ENCODE results near the gene CCDC7.

DNA sequence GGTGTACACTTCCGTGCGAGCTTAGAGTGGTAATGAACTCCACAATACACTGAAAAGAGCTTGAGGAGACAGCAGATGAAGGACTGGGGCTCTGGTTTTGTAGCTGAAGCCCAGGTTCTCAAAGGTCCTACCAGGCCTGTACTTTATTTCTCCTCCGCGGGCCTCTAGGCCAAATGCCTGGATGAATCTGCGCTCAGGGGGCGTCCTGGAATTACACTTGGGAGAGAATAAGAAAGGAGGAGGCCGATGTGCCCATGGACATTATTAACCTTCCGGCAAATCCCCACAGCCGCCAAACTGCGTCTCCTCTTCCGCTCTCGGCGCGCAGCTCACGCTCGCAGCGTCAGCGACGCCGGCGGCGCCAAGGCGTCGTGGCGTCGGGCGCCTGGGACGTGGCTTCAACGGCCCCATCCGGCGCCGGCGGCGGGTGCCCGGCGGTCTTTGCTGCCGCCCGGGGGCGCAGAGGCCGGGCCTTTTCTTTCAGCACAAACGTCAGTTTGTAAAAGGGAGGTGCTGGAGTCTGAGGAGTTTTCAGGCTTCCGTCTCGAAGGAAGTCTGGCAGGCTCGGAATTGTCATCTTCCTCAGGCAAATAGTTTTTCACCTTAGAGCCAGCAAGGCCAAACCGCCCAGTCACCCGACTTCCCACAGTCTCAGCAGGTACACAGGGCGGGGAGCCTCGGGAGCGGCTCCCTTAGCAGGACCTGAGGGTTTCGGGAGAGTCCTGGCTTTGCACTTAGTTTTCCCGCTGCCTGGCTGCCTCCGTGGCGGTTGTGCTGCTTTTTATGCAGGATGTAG is at the start of gene CCDC7:
- TF ChIP-seq, protein P1, sequence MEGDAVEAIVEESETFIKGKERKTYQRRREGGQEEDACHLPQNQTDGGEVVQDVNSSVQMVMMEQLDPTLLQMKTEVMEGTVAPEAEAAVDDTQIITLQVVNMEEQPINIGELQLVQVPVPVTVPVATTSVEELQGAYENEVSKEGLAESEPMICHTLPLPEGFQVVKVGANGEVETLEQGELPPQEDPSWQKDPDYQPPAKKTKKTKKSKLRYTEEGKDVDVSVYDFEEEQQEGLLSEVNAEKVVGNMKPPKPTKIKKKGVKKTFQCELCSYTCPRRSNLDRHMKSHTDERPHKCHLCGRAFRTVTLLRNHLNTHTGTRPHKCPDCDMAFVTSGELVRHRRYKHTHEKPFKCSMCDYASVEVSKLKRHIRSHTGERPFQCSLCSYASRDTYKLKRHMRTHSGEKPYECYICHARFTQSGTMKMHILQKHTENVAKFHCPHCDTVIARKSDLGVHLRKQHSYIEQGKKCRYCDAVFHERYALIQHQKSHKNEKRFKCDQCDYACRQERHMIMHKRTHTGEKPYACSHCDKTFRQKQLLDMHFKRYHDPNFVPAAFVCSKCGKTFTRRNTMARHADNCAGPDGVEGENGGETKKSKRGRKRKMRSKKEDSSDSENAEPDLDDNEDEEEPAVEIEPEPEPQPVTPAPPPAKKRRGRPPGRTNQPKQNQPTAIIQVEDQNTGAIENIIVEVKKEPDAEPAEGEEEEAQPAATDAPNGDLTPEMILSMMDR (IDR thresholded peaks at IDR 0.05; ENCODE audit: low read length): peak; percentile 57
- TF ChIP-seq EZH2phosphoT487 (IDR thresholded peaks at IDR 0.05; ENCODE audit: low read length) (no peak), EZH2 (optimal IDR thresholded peaks at IDR 0.05; ENCODE audit: low read depth, low read length) (no peak)

Data from MM.1S (cell line).